NCI-H2029 treated with DMSO at 0.1 percent for 48 hours (cell line): ENCODE data around the gene PTGDR2.
"Not testable (repeated sequence)": the region's sequence is repeated elsewhere in the genome, so short reads cannot be mapped to it uniquely, and the experiment has no call there.

Source experiments
- DNase-seq: peaks from one replicate; lab custom pipeline; 2025; lab: John Stamatoyannopoulos, UW

PTGDR2 gene

DNA sequence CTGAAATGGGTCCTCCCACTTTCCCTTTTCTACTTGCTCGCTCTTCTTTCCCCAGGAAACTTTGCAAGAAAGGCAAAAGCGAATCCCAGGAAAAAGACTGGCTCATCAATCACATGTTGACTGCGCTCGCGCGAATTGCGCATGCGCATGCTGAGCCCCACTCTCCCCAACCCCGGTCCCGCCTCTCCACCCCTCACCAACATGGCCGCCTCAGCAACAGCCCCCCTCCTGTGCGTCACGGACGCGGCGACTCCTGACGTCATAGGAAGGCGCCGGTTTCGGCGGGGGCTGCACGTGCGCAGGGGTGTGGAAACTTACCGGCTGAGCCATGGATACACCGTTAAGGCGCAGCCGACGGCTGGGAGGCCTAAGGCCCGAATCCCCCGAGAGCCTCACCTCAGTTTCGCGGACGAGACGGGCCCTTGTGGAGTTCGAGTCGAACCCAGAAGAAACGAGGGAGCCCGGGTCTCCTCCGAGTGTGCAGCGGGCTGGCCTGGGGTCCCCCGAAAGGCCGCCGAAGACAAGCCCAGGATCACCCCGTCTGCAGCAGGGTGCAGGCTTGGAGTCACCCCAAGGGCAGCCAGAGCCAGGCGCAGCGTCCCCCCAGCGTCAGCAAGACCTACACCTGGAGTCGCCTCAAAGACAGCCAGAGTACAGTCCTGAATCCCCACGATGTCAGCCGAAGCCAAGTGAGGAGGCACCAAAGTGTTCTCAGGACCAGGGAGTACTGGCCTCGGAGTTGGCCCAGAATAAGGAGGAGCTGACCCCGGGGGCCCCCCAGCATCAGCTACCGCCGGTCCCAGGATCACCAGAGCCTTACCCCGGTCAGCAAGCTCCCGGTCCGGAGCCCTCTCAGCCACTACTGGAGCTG is 13.7 kb downstream of the PTGDR2 start, which contains the start of gene CCDC86:
TSS of gene CCDC86 (plus strand) at position 317 of the 871 bp plus-strand sequence. CDS start at position 329, 12 bp downstream.
- DNase-seq: peak; percentile 57

DNA sequence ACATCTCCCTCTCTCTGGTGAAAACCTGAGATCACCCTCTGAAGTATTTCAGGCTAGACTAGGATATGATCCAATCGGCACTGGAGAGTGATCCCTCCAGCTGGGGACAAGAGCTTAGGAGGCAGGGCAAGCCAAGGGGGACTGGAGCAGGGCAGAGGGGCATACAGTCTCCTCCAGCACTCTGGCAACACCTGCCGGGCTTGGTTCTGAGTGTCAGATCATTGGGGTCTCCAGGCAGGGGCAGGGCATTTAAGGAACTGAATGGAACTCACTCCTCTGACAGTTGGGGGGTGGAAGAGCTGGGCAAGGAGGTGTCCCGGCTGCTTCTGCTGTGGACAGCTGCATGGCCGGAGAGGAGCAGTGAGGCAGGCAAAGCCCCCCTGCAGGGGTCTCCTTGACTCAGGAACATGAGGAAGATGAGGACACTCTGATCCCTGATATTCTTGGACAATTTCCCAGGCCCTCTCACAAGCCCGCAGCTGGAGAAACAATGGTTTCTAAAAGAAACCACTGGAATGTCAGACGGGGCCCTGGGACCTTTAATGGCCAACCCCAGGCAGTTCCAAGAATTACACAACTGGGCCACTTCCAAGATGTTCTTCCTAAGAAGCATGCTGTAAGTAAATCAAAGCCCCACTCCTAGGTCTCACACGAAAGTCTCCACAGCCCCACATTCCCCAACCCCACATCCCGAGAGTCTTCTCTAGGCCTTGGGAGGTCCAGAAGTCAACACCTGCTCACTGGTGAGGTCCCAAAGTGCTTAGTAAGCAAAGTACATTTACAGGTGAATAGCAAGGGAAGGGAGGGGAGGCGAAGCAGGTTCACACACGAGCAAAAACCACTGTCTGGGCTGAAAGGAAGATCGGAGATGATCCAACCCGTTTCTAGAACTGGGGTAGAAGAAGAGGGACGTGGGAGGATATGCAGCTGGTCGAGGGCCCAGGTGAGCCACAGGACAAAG is 15.0 kb downstream of the PTGDR2 start:
- no peak for DNase-seq

DNA sequence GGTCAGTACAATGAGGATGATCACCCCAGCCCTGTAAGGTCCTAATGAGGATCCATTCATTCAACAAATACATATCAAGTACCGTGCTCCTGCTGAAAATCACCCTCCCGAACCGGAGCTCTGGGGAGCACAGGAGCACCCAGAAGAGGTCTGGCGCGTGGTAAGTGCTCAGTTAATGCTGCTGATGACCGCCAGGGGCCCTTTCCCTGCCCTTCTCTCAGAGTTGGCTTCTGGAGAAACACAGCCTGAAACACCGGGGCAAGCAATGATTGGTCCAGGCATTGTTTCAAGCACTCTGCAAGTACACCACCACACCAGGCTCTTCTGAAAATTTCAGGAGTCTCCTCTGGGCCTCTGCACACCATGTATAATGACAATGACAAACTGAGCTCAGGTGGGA is 17.6 kb downstream of the PTGDR2 start:
- DNase-seq: no peak

DNA sequence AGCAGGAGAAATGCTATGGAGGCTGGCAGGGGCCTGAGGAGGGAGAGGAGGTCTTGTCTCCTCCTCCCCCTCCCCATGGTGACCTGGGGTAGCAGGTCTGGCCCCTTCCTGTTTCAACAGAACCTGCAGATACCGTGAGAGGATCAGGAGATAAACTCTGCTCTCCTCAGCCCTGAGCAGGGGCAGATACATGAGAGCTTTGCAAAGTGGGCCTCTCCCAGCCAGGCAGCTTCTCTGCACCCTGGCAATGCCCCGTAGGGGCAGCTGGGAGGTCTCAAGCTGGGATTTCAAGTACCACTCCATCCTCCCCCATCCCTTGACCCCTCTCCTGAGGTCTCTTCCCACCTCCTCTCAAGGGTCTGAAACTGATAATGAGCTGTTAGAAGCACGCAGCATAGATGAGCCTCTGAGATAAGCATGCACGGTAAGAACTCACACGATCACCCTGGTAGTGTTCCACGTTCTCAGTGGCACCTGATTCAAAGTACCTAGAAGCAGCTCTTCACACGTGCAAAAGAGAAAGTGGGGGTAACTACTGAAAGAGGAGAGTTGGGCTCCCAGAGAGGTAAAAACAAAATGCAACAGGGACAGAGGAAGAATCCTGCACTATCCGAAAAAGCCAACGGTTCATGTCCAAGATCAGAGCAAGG is 18.8 kb downstream of the PTGDR2 start:
- no peak for DNase-seq

DNA sequence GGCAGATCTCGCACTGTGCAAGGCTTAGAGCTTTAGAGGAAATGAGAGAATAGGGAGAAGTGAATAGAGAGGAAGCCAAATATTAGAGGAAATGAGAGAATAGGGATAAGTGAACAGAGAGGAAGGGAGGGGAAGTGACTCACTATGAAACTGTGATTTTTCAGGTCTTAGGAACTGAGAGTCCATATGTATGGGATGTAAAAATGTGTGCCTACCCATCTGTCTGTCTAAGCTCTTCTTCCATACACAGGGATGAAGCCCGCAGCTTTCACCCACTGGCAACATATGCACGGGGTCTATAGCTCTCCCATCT is 20.3 kb downstream of the PTGDR2 start:
- DNase-seq: no peak

DNA sequence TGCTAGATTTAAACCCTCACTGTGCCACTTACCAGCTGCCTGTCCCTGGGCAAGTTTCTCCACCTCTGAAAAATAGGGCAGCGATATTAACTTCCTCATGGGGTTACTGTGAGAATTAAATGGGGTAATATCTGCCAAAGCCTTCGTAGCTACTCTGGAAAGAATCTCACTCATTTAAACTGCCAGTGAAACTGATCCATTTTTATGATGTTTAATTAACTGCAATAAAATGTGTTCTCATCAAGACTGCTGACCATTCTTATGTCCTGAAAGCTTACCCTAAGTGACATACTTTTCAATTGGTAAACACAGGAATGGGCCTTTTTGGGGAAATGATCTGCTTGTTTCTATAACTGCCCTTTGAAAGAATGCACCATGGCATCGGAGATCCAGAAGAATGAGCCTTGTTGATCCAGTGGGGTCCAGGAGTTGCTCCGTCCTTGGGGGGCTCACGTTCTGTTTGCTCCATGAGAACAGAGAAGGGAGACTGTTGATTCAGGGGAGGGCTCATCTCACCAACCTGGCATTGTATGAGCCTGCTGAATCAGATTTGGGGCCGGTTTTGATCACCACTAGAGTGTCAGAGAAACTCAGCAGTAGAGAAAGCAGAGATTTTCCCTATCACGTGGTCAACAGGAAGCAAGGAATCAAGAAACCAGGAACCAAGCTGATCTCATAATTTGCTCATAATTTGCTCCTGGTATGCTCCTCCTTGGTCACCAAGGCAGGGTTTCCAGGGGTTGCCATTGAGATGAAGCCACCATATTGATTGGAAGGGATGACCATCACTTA is 20.8 kb downstream of the PTGDR2 start:
- DNase-seq: no peak

DNA sequence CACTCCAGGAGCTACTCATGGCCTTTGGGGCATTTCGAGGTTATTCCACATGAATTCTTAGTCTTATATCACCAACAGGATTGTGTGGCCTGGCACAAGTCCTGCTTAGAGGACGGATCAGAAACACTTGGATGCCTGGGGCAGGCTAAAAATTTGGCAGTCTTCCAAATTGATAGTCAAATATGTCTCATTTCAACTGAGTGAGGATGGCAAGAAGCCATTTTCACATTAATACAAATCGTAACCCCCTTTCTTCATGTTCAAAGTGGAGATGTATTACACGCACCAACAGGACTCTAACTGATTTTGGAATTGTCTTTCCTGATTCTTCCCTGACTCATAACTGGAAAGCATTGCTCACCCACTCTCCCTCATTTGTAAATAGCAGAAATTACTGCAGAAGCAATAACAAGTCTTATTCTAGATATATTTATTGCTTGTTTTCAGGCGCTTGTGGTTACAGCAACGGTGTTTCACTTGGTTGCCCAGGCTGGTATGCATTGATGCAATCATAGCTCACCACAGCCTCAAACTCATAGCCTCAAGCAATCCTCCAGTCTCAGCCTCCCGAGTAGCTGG is 24.2 kb downstream of the PTGDR2 start:
- peak; percentile 49 for DNase-seq

DNA sequence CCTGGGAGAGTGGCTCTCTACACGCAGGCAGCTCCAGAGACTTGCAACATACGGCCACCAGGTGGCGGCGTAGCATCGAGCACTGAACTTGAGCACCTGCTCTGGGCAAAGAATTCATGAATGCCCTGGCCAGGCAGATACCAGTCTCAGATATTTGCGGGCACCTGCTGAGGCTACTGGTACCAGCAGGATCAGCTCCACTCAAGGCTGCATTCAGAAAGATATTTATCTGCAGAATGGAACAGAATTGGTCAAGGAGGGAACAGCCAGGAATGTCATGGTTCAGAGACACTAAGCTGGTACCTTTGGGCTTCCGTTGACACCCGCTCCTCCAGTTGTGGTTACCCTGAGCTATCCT is 24.6 kb downstream of the PTGDR2 start:
- peak; percentile 89 for DNase-seq

DNA sequence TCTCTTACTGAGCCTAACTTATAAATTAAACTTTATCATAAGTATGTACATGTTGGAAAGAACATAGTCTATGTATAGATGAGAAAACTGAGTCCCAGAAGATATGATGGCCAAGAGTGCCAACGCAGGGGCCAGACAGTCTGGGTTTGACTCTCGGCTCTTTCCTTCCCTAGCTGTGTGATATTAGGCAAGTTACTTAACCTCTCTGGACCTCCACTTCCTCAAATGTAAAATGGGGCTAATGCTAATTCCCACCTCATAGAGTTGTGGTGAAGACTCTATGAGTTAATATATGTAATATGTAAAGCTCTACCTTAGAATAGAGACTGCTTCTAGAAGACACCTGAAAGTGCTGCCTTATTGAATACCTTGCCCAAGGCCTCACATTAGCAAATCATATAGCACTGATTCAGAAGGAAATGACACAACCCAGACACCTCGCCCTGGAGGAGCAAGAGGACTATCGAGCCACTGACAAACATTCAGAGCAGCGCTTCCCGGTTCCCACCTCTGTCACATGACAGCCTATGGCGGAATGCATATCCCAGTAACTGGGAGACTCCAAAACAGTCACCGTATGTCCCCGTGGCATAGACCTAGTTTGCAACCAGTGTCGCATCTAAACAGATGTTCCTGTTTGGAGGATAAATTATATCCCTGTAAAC is 25.1 kb downstream of the PTGDR2 start:
- DNase-seq: no peak

DNA sequence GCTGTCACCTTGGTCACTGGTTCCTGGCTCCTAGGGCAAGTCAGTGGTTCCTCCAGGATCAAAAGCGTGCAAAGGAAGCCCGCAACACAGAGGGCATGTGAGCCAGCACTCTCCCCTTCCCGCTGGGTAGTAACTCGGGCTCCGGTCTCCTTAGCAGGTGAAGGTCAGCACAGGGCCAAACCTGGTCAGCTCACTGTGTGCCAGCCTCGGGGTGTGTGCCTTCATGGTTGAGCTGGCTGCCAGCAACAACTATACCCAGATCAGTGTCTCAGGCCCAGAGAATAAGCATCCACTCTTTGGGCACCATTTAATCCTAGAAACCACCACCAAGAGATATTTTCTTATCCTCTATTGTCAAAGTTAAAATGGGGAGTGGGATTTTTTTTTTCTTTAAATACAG is 30.0 kb downstream of the PTGDR2 start:
- DNase-seq: no peak

DNA sequence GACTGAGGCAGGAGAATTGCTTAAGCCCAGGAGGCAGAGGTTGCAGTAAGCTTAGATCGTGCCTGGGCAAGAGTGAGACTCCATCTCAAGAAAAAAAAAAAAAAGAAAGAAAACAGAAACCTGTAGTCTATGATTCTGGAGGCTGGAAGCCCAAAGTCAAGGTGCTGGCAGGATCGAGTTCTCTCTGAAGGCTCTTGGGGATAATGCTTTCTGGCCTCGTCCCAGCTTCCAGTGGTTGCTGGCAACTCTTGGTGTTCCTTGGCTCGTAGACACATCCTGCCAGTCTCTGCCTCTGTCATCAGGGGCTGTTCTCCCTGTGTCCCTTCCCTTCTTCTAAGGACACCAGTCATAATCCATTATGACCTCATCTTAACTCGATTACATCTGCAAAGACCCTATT is 30.6 kb downstream of the PTGDR2 start:
- DNase-seq: no peak

DNA sequence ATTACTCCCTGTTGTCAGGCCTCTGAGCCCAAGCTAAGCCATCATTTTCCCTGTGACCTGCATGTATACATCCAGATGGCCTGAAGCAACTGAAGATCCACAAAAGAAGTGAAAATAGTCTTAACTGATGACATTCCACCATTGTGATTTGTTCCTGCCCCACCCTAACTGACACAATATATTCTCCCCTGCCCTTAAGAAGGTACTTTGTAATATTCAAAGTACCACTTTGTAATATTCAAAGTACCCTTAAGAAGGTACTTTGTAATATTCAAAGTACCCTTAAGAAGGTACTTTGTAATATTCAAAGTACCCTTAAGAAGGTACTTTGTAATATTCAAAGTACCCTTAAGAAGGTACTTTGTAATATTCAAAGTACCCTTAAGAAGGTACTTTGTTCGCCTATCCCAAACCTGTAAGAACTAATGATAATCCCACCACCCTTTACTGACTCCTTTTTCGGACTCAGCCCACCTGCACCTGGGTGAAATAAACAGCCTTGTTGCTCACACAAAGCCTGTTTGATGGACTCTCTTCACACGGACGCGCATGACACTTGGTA is 31.9 kb downstream of the PTGDR2 start:
- DNase-seq: not testable (repeated sequence)

DNA sequence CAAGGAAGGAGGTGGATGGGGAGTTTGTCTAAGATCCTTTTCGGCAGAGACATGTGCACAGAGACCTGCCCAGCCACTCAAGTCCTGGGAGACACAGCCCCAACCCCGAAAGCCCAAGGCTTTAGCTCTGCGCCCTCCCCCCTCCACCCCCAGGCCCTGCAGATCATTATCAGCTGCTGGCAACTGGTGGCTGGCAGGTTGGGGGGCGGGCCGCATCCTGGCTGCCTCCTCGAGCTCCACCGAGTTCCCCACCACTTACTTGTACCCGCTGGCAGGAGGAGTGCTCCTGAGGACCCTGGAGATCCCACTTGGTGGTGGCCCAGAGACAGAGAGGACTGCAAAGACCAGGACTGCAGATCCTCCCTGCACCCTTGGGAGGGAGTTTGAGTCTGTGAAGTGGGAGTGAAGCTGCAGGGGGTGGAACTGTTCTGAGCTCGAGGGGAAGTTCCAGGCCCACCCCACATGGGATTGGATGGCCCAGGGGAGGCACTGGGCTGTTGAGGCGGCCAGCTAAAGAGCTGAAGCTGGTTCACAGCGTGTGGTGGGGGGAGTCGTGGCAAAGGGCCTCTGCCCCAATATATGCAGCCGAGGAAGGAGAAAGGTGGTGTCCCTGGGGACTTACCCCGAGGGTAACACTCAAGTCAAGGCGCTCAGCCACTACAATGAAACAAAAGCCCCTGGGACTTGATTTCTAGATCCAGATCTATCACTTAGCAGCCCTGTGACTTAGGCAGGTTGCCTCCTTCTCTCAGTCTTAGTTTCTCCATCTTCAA is 33.7 kb downstream of the PTGDR2 start:
- no peak for DNase-seq

DNA sequence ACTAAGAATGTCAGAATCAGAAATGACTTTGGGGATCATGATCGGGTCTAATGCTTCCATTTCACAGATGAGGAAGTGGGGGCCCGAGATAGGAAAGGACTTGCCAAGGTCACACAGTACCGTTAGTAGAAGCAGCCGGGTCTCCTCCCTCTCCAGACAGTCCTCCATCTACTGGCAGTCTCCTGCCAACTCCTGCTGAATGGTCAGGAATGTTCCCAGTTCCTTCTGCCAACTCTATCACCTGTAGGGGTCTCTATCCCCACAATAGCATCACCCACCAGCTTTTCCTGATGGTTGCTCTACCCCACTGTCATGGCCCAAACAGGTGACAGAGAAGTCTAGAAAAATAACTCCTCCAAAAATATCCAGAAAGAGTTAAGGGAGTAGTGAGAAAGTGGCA is 37.7 kb downstream of the PTGDR2 start:
- no peak for DNase-seq

DNA sequence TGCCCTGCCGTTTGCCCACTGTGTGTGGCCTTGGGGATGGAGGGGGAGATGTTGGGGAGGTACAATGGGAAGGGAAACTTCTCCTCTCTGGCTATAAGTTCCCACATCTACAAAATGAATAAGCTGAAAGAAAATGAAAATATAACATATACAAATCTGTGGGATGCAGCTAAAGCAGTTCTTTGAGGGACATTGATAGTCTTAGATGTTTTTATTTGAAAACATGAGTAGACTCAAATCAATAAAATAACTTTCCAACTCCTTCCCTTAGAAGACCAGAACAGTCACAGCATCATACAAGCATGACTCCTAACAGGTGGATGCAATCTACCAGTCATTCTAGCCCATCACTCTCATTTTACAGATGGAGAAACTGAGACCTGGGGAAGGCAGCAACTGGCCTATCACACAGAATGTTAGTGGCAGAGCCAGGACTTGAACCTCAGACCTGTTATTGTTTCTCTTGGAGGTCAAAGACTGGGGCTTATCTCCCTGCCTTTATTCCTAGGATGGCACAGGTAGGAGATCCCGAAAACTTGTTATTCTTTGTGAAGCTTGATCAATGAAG is 39.1 kb downstream of the PTGDR2 start:
- DNase-seq: no peak

DNA sequence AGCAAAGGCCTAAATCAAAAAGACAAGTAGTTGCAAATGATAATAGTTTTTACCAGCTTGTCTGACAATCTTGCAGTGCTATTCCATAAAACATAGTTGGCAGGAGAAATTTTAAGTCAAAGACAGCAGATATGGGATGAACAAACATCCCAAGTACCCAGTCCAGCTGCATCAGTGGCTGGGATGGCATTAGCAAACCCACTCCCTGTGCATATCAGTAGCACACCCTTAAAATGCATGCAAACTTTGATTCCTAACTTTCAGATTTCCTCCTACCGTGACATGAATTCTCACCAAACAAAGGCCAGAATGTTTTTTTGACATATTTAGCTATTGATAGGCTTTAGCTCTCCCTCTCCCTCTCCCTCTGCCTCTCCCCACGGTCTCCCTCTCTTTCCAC is 41.6 kb downstream of the PTGDR2 start:
- DNase-seq: no peak

DNA sequence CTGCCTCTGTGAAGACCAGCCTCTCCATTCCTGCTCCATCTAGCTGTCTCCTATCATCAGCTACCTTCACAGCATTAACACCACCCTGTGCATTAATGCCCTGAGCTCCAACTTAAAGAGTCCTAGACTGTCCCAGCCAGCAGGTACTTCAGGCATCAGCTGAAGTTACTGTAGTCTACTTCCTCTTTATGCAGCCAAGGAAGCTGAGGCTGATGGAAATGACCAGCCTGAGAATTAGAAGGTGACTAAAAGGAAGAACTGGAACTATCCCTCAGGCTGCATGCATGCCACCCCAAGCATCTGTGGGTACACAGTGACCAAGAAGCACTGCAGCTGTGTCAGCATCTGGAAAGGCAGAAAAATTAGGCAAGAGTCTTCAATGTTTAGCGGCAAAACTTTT is 42.4 kb downstream of the PTGDR2 start:
- DNase-seq: no peak

DNA sequence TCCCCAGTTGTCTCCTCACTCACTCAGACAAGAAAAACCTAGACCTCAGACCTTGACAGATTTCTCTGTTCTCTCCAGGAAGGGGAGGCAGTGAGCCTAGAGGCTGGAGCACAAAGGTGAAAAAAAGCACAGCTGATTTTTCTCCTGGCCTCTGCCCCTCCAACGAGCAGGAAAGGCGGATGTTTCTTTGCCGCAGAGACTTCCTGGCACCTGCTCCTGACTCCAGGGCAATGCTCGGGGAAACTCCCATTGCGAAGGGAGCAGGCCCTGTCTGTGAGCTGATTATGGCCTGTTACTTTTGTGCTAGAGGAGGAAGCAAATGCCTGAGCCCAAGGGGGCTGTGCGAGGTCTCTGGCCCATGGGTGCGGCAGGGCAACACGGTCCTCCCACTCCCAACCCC is 45.2 kb downstream of the PTGDR2 start:
- no peak for DNase-seq

DNA sequence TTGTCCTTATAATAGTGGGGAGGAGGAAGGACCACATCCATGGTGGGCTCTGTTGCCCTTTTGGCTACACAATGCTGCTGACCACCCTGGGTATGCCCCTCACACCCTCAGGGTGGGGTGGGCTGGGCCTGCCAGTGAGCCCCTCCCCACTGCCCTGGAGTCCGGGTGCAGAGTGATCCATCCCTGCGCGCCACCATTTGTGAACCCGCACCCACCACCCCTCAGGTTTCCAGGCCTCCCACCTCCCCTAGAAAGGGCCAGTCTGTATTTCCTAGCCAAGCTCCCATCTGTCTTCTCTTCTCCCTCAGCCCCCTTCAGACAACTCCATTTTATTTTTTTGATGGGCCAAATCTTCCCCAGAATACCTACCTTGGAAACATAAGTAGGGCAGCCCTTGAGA is 45.6 kb downstream of the PTGDR2 start:
- no peak for DNase-seq
